HG02885 (cell line): ENCODE data around the gene LRCOL1.

Source experiments
- ATAC-seq: cut with Tn5 transposase; IDR thresholded peaks from one replicate; pipeline ENCODE4 v1.9.1; 2021; ENCODE audit warnings: mild to moderate bottlenecking; ENCODE audit not compliant: unreplicated experiment, poor library complexity

The LRCOL1 gene

DNA sequence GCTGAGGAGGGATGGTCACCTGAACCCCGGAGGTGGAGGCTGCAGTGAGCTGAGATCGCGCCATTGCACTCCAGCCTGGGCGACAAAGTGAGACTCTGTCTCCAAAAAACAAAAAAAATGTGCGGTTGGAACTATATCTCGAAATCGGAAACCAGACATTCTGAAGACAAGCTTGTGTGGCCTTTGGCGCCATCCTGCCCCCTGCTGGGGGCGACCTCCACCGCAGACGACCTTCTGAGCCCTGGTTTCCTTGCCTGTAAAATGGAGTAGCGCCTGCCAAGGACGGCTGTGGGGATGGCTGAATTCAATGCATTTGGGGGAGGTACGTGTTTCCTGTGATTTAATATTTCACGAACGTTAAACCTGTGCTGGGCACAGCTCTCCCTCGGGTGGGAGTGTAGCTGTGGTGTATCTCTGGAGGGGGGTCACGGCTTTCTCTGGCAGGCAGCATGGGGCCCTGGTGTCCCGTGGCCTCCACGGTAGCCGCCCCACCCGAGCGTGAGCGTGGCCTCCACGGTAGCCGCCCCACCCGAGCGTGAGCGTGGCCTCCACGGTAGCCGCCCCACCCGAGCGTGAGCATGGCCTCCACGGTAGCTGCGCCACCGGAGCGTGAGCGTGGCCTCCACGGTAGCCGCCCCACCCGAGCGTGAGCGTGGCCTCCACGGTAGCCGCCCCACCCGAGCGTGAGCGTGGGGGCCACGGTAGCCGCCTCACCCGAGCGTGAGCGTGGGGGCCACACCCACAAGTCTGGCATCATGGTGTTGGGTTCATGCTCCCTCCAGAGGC is 55.3 kb downstream of the LRCOL1 start:
- no peak for ATAC-seq
